IPS DF 6.9 (cell line): Measurements from ENCODE around the gene FSTL3.

Source experiments
- DNase-seq: peaks from one replicate; pipeline ENCODE4 v3.0.0-alpha.2; 2013; ENCODE audit warnings: low read depth, low spot score
- H3K27ac ChIP-seq: one replicate; pipeline ENCODE4 v1.5.1; 2013; ENCODE audit warnings: low read length, control low read depth
- H3K27me3 ChIP-seq: 2 replicates; pipeline ENCODE4 v1.6.1; 2013; ENCODE audit warnings: mild to moderate bottlenecking, low read length; ENCODE audit not compliant: control insufficient read depth, insufficient read depth
- H3K36me3 ChIP-seq: 2 replicates; pipeline ENCODE4 v1.6.1; 2013; ENCODE audit warnings: low read length; ENCODE audit not compliant: control insufficient read depth, insufficient read depth
- H3K4me1 ChIP-seq: 2 replicates; pipeline ENCODE4 v1.6.1; 2013; ENCODE audit warnings: low read length; ENCODE audit not compliant: control insufficient read depth, insufficient read depth
- H3K4me3 ChIP-seq: 2 replicates; pipeline ENCODE4 v1.5.1; 2013; ENCODE audit warnings: mild to moderate bottlenecking, low read length
- H3K9me3 ChIP-seq: 2 replicates; pipeline ENCODE4 v1.6.1; 2013; ENCODE audit warnings: low read length, inconsistent platforms; ENCODE audit not compliant: control insufficient read depth, insufficient read depth
- WGBS: extraction: QIAGEN DNeasy Blood & Tissue Kit; methylation state at CpG from one replicate; pipeline ENCODE4 v1.1.7; 2013; ENCODE audit warnings: mixed read lengths, missing lambda C conversion rate; ENCODE audit not compliant: insufficient read length, insufficient coverage; 5-methylcytosine and 5-hydroxymethylcytosine counted together

FSTL3 gene

GRCh38 chr19:638906-639252 lies 37.3 kb upstream of the FSTL3 start:
- no peak overlapping the region; the same call in 1 of the 2 replicates for H3K4me3 ChIP-seq
- WGBS, result no CpG with 5 or more reads among the region's 17 CpGs
- H3K36me3 ChIP-seq, result no peaks in the 10 kb centered on the region; the same call in 1 of the 2 replicates
- H3K9me3 ChIP-seq, result no peaks in the 10 kb centered on the region
- DNase-seq, result no peak
- no peaks in the 10 kb centered on the region for H3K27me3 ChIP-seq
- H3K4me1 ChIP-seq, result peaks cover 1% of the 10 kb centered on the region; the same call in 1 of the 2 replicates
- H3K27ac ChIP-seq, result no peak overlapping the region

- peak within 1 kb of the TSS; percentile 49; the same call in 1 of the 2 replicates for H3K4me3 ChIP-seq
- no peaks in the 10 kb centered on the region; the same call in 1 of the 2 replicates for H3K4me1 ChIP-seq
- no peaks in the 10 kb centered on the region; the same call in 1 of the 2 replicates for H3K36me3 ChIP-seq
- H3K9me3 ChIP-seq, result no peaks in the 10 kb centered on the region
- DNase-seq, result no peak
- WGBS, result no CpG with 5 or more reads among the region's 109 CpGs
- H3K27me3 ChIP-seq, result no peaks in the 10 kb centered on the region
- H3K27ac ChIP-seq, result no peak within 1 kb of the TSS
Observed at GRCh38 chr19:639253-640160, 36.7 kb upstream of the FSTL3 start, which contains the start of gene FGF22. FGF22 (plus strand) TSS chr19:639879; CDS start chr19:639926, 47 bp downstream.

GRCh38 chr19:640161-640558 lies 36.0 kb upstream of the FSTL3 start:
- Histone ChIP-seq H3K4me1 (no peaks in the 10 kb centered on the region; the same call in 1 of the 2 replicates), H3K27me3 (no peaks in the 10 kb centered on the region), H3K27ac (no peak overlapping the region), H3K36me3 (no peaks in the 10 kb centered on the region; the same call in none of the 2 replicates), H3K9me3 (no peaks in the 10 kb centered on the region), H3K4me3 (peak overlapping the region; percentile 47; the same call in 1 of the 2 replicates)
- no peak for DNase-seq
- no CpG with 5 or more reads among the region's 25 CpGs for WGBS

- no peaks in the 10 kb centered on the region for H3K9me3 ChIP-seq
- no peak overlapping the region for H3K4me3 ChIP-seq
- no peaks in the 10 kb centered on the region; the same call in 1 of the 2 replicates for H3K4me1 ChIP-seq
- H3K27me3 ChIP-seq, result no peaks in the 10 kb centered on the region
- no CpG with 5 or more reads among the region's 31 CpGs for WGBS
- DNase-seq, result no peak
- no peak overlapping the region for H3K27ac ChIP-seq
- H3K36me3 ChIP-seq, result no peaks in the 10 kb centered on the region; the same call in none of the 2 replicates
Observed at GRCh38 chr19:640606-641189, 35.5 kb upstream of the FSTL3 start.

- Histone ChIP-seq H3K4me3 (no peak overlapping the region), H3K27ac (no peak overlapping the region), H3K4me1 (no peaks in the 10 kb centered on the region; the same call in 1 of the 2 replicates), H3K27me3 (no peaks in the 10 kb centered on the region), H3K36me3 (peaks cover 6% of the 10 kb centered on the region), H3K9me3 (no peaks in the 10 kb centered on the region)
- WGBS, result no CpG with 5 or more reads among the region's 17 CpGs
- DNase-seq, result no peak
Observed at GRCh38 chr19:641702-642101, 34.5 kb upstream of the FSTL3 start.

- Histone ChIP-seq H3K36me3 (peaks cover 19% of the 10 kb centered on the region), H3K27me3 (no peaks in the 10 kb centered on the region), H3K4me3 (no peak overlapping the region), H3K27ac (no peak overlapping the region), H3K4me1 (no peaks in the 10 kb centered on the region; the same call in 1 of the 2 replicates), H3K9me3 (no peaks in the 10 kb centered on the region)
- WGBS, result no CpG with 5 or more reads among the region's 70 CpGs
- no peak for DNase-seq
Observed at GRCh38 chr19:642767-643727, 33.1 kb upstream of the FSTL3 start.

- Histone ChIP-seq H3K9me3 (no peaks in the 10 kb centered on the region), H3K4me1 (no peaks in the 10 kb centered on the region), H3K27ac (no peak overlapping the region), H3K36me3 (peaks cover 24% of the 10 kb centered on the region), H3K4me3 (no peak overlapping the region), H3K27me3 (no peaks in the 10 kb centered on the region)
- no CpG with 5 or more reads among the region's 24 CpGs for WGBS
- no peak for DNase-seq
Observed at GRCh38 chr19:643736-644135, 32.5 kb upstream of the FSTL3 start.

- Histone ChIP-seq H3K9me3 (no peaks in the 10 kb centered on the region), H3K4me1 (no peaks in the 10 kb centered on the region), H3K4me3 (no peak overlapping the region), H3K36me3 (peaks cover 25% of the 10 kb centered on the region), H3K27ac (no peak overlapping the region), H3K27me3 (no peaks in the 10 kb centered on the region)
- no peak for DNase-seq
- WGBS, result no CpG with 5 or more reads among the region's 28 CpGs
Observed at GRCh38 chr19:644363-644762, 31.8 kb upstream of the FSTL3 start.

GRCh38 chr19:644789-645188 lies 31.4 kb upstream of the FSTL3 start:
- no peaks in the 10 kb centered on the region for H3K9me3 ChIP-seq
- H3K27ac ChIP-seq, result no peak overlapping the region
- H3K4me1 ChIP-seq, result no peaks in the 10 kb centered on the region
- DNase-seq, result no peak
- H3K36me3 ChIP-seq, result peaks cover 27% of the 10 kb centered on the region
- whole genome bisulfite sequencing, result no CpG with 5 or more reads among the region's 14 CpGs
- H3K4me3 ChIP-seq, result no peak overlapping the region
- no peaks in the 10 kb centered on the region for H3K27me3 ChIP-seq
